Trophoblast cell (in vitro differentiated cells and primary cell): Measurements from ENCODE around the gene DDX55.

Experiments
- DNase-seq, 2 donors: peaks; one replicate each; pipeline ENCODE4 v3.0.0-alpha.2; 2016
- H2AFZ ChIP-seq: 2 replicates; pipeline ENCODE4 v1.6.1; 2013; ENCODE audit warnings: low read length, moderate library complexity, mild to moderate bottlenecking; ENCODE audit not compliant: insufficient read depth, poor library complexity
- H2AK5ac ChIP-seq: 2 replicates; pipeline ENCODE4 v1.6.1; 2013; ENCODE audit warnings: mild to moderate bottlenecking, low read length
- H2BK120ac ChIP-seq: 2 replicates; pipeline ENCODE4 v1.6.1; 2013; ENCODE audit warnings: low read length, mild to moderate bottlenecking, moderate library complexity; ENCODE audit not compliant: insufficient read depth, poor library complexity
- H2BK12ac ChIP-seq: 2 replicates; pipeline ENCODE4 v1.6.1; 2013; ENCODE audit warnings: mild to moderate bottlenecking, low read length, moderate library complexity
- H2BK5ac ChIP-seq: 2 replicates; pipeline ENCODE4 v1.6.1; 2013; ENCODE audit warnings: low read length, low read depth, moderate library complexity, mild to moderate bottlenecking; ENCODE audit not compliant: poor library complexity
- H3K14ac ChIP-seq: 2 replicates; pipeline ENCODE4 v1.6.1; 2013; ENCODE audit warnings: mild to moderate bottlenecking, low read length
- H3K18ac ChIP-seq: 2 replicates; pipeline ENCODE4 v1.6.1; 2013; ENCODE audit warnings: mild to moderate bottlenecking, low read length
- H3K23ac ChIP-seq: 2 replicates; pipeline ENCODE4 v1.6.1; 2013; ENCODE audit warnings: low read length
- H3K27ac ChIP-seq: 2 replicates; pipeline ENCODE4 v1.5.1; 2013; ENCODE audit warnings: low read depth, mild to moderate bottlenecking, inconsistent platforms, low read length, moderate library complexity
- H3K27me3 ChIP-seq: 2 replicates; pipeline ENCODE4 v1.6.1; 2013; ENCODE audit warnings: inconsistent platforms, mild to moderate bottlenecking, low read length, moderate library complexity; ENCODE audit not compliant: insufficient read depth
- H3K36me3 ChIP-seq, 2 experiments: 1 replicate in 1 of 2; 2 replicates in 1 of 2; pipeline ENCODE4 v1.6.1; 2013; ENCODE audit warnings: low read length in 2 of 2, mild to moderate bottlenecking in 2 of 2, moderate library complexity in 1 of 2; ENCODE audit not compliant: insufficient read depth in 2 of 2, control insufficient read depth in 1 of 2
- H3K4ac ChIP-seq: 2 replicates; pipeline ENCODE4 v1.6.1; 2013; ENCODE audit warnings: low read depth, mild to moderate bottlenecking, low read length, moderate library complexity
- H3K4me1 ChIP-seq, 2 experiments: 1 replicate in 1 of 2; 2 replicates in 1 of 2; pipeline ENCODE4 v1.6.1; 2013; ENCODE audit warnings: low read length in 2 of 2, mild to moderate bottlenecking in 2 of 2, moderate library complexity in 1 of 2; ENCODE audit not compliant: insufficient read depth in 2 of 2, control insufficient read depth in 1 of 2
- H3K4me2 ChIP-seq: 2 replicates; pipeline ENCODE4 v1.6.1; 2013; ENCODE audit warnings: inconsistent platforms, mild to moderate bottlenecking, low read length, moderate library complexity
- H3K4me3 ChIP-seq: 2 replicates; pipeline ENCODE4 v1.5.1; 2013; ENCODE audit warnings: mild to moderate bottlenecking, low read depth, low read length, inconsistent platforms
- H3K79me1 ChIP-seq: one replicate; pipeline ENCODE4 v1.6.1; 2013; ENCODE audit warnings: low read length
- H3K79me2 ChIP-seq: 2 replicates; pipeline ENCODE4 v1.6.1; 2013; ENCODE audit warnings: low read length, mild to moderate bottlenecking; ENCODE audit not compliant: control insufficient read depth, insufficient read depth, poor library complexity
- H3K9ac ChIP-seq: 2 replicates; pipeline ENCODE4 v1.6.1; 2013; ENCODE audit warnings: mild to moderate bottlenecking, low read length
- H3K9me3 ChIP-seq: 2 replicates; pipeline ENCODE4 v1.6.1; 2013; ENCODE audit warnings: low read depth, mild to moderate bottlenecking, control low read depth, inconsistent platforms, low read length; ENCODE audit not compliant: insufficient read depth
- H4K12ac ChIP-seq: 2 replicates; pipeline ENCODE4 v1.6.1; 2013; ENCODE audit warnings: low read depth, mild to moderate bottlenecking, low read length, moderate library complexity
- H4K8ac ChIP-seq: 2 replicates; pipeline ENCODE4 v1.6.1; 2013; ENCODE audit warnings: low read depth, mild to moderate bottlenecking, low read length, moderate library complexity
- H4K91ac ChIP-seq: one replicate; pipeline ENCODE4 v1.6.1; 2013; ENCODE audit warnings: low read depth, mild to moderate bottlenecking, low read length, moderate library complexity
- WGBS: extraction: QIAGEN DNeasy Blood & Tissue Kit; methylation state at CpG from one replicate; pipeline ENCODE4 v1.1.7; 2013; ENCODE audit warnings: missing lambda C conversion rate; ENCODE audit not compliant: insufficient read length, insufficient coverage; ENCODE audit errors: extremely low coverage; 5-methylcytosine and 5-hydroxymethylcytosine counted together

The DDX55 gene

DNA sequence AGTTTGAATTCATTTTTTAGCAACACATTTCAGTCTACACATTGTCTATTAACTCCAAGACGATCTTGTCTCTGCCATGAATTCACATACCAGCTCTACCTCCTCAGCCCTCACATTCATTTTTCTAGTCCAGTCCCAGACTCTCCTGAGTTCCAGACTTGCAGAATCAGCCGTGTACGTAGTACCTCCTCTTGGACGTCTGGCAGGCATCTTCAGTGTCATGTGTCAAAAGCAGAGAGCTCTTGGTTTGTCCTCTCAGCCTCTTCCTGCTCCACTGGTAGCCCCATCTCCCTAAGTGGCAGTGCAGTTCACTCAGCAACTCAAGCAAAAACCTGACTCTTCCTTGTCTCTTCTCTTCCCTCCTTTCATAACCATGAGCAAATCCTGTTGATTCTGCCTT, 54.5 kb downstream of the DDX55 start:
- Histone ChIP-seq H3K9ac (no peak overlapping the region), H2AFZ (no peak overlapping the region), H3K14ac (no peak overlapping the region), H3K27me3 (no peaks in the 10 kb centered on the region), H3K4me2 (no peak overlapping the region), H2BK12ac (no peak overlapping the region), H3K4me3 (no peak overlapping the region), H3K4me1 (no peaks in the 10 kb centered on the region), H4K91ac (no peak overlapping the region), H3K27ac (no peak overlapping the region), H3K23ac (no peak overlapping the region), H2BK120ac (no peak overlapping the region), H2AK5ac (no peak overlapping the region), H4K12ac (no peak overlapping the region), H3K18ac (no peak overlapping the region), H3K9me3 (no peaks in the 10 kb centered on the region), H4K8ac (no peak overlapping the region), H2BK5ac (no peak overlapping the region), H3K36me3 (peaks cover 13 to 15% of the 10 kb centered on the region in 2 experiments), H3K4ac (no peak overlapping the region), H3K79me2 (no peaks in the 10 kb centered on the region), H3K79me1 (no peaks in the 10 kb centered on the region)
- DNase-seq, result no peak
- no CpG with 5 or more reads among the region's 4 CpGs for WGBS

DNA sequence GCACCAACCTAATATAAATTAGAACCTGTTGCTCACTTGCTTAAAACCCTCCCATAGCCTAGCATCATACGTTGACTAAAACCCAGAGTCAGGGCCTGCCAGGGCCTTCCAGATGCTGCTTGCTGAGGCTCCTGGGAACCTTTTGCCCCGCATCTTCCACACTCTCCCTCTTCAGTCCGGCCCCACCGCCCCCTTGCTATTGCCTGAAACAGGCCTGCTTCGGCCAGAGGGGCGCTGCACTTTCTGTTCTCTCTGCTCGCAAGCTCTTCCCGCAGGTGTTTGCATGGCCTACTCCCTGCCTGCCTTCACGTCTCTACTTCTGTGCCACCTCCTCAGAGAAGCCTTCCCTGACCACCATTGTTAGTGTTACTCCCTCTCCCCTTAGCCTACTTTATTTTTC, 55.3 kb downstream of the DDX55 start:
- H2AFZ ChIP-seq, result no peak overlapping the region
- no peak overlapping the region for H3K4ac ChIP-seq
- no peak for DNase-seq
- no peak overlapping the region for H4K8ac ChIP-seq
- no peak overlapping the region for H4K91ac ChIP-seq
- no peak overlapping the region for H2AK5ac ChIP-seq
- H3K18ac ChIP-seq, result no peak overlapping the region
- H3K14ac ChIP-seq, result no peak overlapping the region
- H3K9ac ChIP-seq, result no peak overlapping the region
- H3K23ac ChIP-seq, result no peak overlapping the region
- WGBS, result no CpG with 5 or more reads among the region's 9 CpGs
- H4K12ac ChIP-seq, result no peak overlapping the region
- H3K9me3 ChIP-seq, result no peaks in the 10 kb centered on the region
- no peak overlapping the region for H2BK5ac ChIP-seq
- no peaks in the 10 kb centered on the region for H3K79me1 ChIP-seq
- H3K27me3 ChIP-seq, result no peaks in the 10 kb centered on the region
- no peaks in the 10 kb centered on the region for H3K79me2 ChIP-seq
- H2BK120ac ChIP-seq, result no peak overlapping the region
- H3K4me3 ChIP-seq, result no peak overlapping the region
- H3K27ac ChIP-seq, result no peak overlapping the region
- H3K36me3 ChIP-seq, result peaks cover 13 to 15% of the 10 kb centered on the region in 2 experiments
- H3K4me1 ChIP-seq, result no peaks in the 10 kb centered on the region
- H3K4me2 ChIP-seq, result no peak overlapping the region
- no peak overlapping the region for H2BK12ac ChIP-seq

DNA sequence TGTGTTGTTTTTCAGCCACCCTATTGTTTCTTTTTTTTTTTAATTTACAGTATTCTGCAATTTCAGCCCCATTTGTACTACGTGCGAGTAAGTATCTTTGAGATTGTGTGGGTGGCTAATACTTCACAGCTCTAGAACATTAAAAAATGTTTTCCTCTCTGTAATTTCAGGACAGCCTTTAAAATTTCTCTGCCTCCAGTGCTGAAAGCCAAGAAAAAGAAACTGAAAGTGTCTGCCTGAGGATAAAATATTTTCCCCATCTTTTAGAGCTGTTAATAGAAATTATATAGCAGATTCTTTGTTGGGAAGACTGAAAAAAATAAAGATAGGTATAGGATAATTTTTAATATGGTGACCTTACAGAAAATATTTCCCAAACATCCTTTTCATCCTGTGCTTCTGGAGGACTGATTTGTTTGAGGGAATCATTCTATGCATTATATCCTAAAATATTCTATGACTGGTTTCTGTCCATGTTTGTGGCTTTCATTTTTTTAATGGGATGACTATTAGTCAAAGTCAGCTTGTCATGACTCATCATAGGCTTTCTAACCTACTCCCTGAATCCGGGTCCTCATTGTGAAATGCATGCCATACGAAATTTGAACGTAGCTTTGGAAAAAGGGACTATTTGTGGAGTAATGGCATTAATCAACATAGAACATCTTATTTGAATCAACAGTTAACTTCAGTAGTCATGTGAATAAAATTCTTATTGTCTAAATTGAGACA, 58.3 kb downstream of the DDX55 start:
- H3K36me3 ChIP-seq, result peaks cover 10 to 12% of the 10 kb centered on the region in 2 experiments
- WGBS, result no CpG with 5 or more reads among the region's 5 CpGs
- H3K79me1 ChIP-seq, result no peaks in the 10 kb centered on the region
- H3K79me2 ChIP-seq, result no peaks in the 10 kb centered on the region
- H2BK12ac ChIP-seq, result no peak overlapping the region
- H3K4ac ChIP-seq, result no peak overlapping the region
- H3K4me1 ChIP-seq, result no peaks in the 10 kb centered on the region
- H4K12ac ChIP-seq, result no peak overlapping the region
- H3K4me3 ChIP-seq, result no peak overlapping the region
- no peak overlapping the region for H2BK120ac ChIP-seq
- no peak overlapping the region for H3K18ac ChIP-seq
- no peak overlapping the region for H2AK5ac ChIP-seq
- DNase-seq, result peak; percentile 46 to 88
- no peaks in the 10 kb centered on the region for H3K27me3 ChIP-seq
- H3K23ac ChIP-seq, result no peak overlapping the region
- no peak overlapping the region for H3K14ac ChIP-seq
- no peak overlapping the region for H4K8ac ChIP-seq
- no peak overlapping the region for H3K27ac ChIP-seq
- H2BK5ac ChIP-seq, result no peak overlapping the region
- no peak overlapping the region for H3K9ac ChIP-seq
- no peak overlapping the region for H3K4me2 ChIP-seq
- no peaks in the 10 kb centered on the region for H3K9me3 ChIP-seq
- no peak overlapping the region for H4K91ac ChIP-seq
- H2AFZ ChIP-seq, result no peak overlapping the region

DNA sequence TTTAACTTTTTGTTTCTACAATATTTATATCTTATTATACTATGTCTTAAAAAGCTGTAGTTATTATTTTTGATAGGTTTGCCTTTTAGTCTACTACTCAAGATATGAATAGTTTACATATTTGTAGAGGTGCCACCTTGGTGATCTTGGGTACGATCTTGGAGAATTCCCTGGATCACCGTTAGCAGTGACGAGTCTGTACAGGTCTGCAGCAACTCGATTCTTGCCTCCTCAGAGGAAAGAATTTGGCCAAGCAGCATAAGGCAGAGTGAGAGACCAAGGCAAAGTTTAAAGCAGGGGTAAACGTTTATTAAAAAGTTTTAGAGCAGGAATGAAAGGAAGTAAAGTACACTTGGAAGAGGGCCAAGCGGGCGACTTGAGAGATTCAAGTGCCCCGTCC, 65.9 kb downstream of the DDX55 start:
- Histone ChIP-seq H3K9me3 (no peaks in the 10 kb centered on the region), H3K23ac (no peak overlapping the region), H3K4ac (no peak overlapping the region), H3K36me3 (no peaks in the 10 kb centered on the region), H3K9ac (no peak overlapping the region), H3K27me3 (no peaks in the 10 kb centered on the region), H3K79me1 (peaks cover 2% of the 10 kb centered on the region), H3K18ac (no peak overlapping the region), H3K4me1 (peaks cover 3 to 6% of the 10 kb centered on the region in 2 experiments), H4K8ac (no peak overlapping the region), H2BK120ac (no peak overlapping the region), H3K14ac (no peak overlapping the region), H2BK12ac (no peak overlapping the region), H3K4me2 (no peak overlapping the region), H2AK5ac (no peak overlapping the region), H4K91ac (no peak overlapping the region), H2AFZ (no peak overlapping the region), H4K12ac (no peak overlapping the region), H3K4me3 (no peak overlapping the region), H3K79me2 (peaks cover 4% of the 10 kb centered on the region), H2BK5ac (no peak overlapping the region), H3K27ac (no peak overlapping the region)
- no CpG with 5 or more reads among the region's 8 CpGs for WGBS
- DNase-seq, result no peak
